GM21737 (cell line): ENCODE results near the gene LAMA5.

Experiments used
- ATAC-seq: cut with Tn5 transposase; IDR thresholded peaks from one replicate; pipeline ENCODE4 v1.9.1; 2021; ENCODE audit warnings: mild to moderate bottlenecking, moderate library complexity; ENCODE audit not compliant: unreplicated experiment

Gene LAMA5

GRCh38 chr20:62305149-62305764 lies 61.9 kb downstream of the LAMA5 start:
- no peak for ATAC-seq

DNA sequence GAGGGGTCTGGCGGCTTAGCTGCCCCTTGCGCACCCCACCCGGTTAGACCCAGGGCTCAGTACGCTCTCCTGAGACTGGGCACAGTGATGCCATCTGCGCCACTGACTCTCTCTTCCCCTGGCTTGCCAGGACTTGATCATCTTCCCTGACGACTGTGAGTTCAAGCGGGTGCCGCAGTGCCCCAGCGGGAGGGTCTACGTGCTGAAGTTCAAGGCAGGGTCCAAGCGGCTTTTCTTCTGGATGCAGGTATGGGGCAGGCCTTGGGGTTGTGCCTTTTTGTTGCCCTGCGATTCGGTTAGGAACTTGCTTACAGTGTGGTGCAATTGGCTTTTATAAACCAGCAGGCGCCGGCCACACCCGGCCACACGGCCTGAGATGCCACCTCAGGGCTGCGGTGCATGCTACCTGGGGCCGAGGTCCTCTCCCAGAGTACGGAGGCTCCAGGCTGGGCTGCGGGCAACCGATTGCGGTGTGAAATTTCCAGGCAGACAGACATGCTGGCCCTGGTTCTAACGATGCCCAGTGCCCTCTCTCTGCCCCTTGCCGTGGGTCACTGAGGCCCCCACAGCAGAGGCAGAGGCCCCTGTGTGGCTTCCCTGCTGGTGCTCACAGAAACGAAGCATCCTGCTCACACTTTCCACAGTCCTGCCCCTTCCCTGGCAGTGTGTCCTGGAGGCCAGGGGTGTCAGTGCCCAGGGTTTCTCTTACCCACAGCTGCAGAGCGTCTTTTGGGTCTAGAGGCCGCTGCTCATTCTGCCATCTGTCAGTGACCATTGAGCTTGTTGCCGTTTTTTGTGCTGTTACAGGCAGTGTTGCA lies 62.6 kb downstream of the LAMA5 start:
- no peak for ATAC-seq

- ATAC-seq, result peak; percentile 3
These were observed 63.5 kb downstream of the LAMA5 start for GRCh38 chr20:62303340-62304226.

- no peak for ATAC-seq
These were observed 64.1 kb downstream of the LAMA5 start for GRCh38 chr20:62303062-62303339.

DNA sequence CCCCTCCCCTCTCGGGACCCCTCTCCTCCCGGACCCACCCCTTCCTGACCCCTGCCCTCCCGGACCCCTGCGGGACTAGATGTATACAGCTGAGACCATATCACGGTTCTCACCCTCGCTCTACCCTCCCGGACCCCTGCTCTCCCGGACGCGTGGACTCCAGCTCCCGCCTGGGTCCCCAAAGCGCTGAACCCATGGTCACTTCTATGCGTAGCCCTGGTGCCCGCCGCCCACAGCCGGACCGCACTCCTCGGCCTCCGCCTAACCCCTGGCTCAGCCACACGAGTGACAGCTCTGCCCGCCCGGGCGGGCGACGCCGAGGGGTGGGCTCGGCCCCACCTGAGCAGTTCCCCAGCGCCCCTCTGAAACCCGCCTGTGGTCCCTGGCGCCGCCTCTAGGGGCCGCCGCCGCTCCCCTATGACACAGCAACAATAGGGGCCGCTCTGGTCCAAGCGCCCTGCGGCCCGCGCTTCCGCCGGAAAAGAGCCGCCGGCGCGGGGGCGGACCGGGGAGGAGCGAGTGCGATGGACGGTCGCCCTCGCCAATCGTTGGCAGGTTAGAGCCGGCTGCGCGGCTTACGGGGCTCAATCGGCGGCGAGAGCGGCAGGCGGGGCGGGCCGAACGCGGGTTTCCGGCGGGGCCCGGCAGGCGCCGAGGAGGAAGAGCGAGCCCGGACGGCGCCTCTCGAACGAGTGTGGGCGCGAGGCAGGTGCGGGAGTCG lies 64.6 kb downstream of the LAMA5 start, which contains the start of gene ADRM1:
Gene ADRM1 (plus strand): TSS at position 657 of the 721 bp plus-strand sequence. CDS start 572 bp downstream, outside the sequence.
- ATAC-seq, result peak; percentile 80

DNA sequence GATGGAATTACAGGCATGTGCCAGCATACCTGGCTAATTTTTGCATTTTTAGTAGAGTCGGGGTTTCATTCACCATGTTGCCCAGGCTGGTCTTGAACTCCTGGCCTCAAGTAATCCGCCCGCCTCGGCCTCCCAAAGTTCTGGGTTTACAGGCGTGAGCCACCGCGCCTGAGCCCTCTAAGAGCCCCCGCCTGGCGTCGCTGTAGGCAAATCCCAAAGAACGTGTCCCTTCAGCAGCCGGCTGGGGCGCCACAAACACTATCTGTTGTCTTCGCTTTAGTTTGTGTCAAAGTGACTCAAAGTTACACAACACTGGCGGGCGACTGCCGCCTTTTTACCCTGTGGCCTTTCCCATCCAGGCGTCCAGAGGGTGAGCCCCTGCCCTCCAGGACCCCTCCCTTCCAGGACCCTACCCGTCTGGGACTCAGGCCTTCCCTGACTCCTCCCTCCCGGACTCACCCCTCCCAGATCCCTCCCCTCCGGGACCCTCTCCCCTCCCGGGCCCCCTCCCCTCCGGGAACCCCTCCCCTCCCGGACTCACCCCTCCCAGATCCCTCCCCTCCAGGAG lies 65.3 kb downstream of the LAMA5 start:
- peak; percentile 34 for ATAC-seq

- no peak for ATAC-seq
These were observed 65.9 kb downstream of the LAMA5 start for GRCh38 chr20:62301111-62301668.

DNA sequence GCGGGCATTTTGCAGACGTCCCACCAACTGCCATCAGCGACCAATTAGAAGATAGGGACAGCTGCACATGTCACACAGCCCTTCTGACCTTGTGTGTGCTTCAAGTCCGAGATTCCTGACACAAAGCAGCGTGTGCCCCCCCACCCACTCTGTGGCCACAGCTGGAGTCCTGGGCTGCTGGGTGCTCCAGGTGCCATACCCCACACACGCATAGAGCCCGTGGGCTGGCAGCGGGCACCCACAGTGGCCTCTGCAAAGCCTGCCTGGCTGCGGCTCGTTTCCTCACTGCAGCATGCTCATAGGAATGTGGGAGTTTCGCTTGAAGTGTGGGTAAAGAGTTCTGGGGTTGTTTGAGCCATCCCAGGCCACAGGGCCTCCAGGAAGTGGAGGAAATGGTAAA lies 66.8 kb downstream of the LAMA5 start:
- no peak for ATAC-seq

- ATAC-seq, result no peak
These were observed 67.4 kb downstream of the LAMA5 start for GRCh38 chr20:62299666-62300236.

DNA sequence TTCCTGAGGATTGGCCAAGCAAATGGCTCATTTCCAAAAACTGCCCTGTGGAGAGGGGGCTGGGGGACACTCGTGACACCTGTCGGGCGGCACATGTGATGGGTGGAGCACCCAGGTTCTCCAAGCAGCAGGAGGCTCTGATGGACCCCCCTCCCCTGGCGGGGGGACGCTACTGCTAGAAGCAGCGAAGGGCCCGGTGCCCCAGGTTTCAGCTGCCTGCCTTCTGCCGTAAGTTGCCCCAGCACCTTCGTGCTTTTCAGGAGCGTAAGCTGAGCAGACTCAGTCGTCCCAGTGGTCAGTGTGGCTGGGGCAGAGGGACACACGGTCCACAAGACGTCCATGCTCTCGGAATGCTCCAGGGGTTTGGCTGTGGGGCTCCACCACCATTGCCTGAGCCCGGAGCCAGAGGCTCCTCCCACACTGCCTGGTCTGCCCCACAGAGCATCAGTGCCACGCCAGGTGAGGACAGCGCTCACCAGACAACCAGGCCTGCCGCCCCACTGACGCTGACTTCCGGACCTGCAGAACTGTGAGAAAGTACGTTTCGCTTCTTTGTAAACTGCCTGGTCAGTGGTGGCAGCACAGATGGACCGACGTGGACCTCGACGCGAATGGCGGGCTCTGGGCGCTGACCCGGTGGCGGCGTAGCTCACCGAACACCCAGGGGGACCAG lies 68.4 kb downstream of the LAMA5 start:
- no peak for ATAC-seq

DNA sequence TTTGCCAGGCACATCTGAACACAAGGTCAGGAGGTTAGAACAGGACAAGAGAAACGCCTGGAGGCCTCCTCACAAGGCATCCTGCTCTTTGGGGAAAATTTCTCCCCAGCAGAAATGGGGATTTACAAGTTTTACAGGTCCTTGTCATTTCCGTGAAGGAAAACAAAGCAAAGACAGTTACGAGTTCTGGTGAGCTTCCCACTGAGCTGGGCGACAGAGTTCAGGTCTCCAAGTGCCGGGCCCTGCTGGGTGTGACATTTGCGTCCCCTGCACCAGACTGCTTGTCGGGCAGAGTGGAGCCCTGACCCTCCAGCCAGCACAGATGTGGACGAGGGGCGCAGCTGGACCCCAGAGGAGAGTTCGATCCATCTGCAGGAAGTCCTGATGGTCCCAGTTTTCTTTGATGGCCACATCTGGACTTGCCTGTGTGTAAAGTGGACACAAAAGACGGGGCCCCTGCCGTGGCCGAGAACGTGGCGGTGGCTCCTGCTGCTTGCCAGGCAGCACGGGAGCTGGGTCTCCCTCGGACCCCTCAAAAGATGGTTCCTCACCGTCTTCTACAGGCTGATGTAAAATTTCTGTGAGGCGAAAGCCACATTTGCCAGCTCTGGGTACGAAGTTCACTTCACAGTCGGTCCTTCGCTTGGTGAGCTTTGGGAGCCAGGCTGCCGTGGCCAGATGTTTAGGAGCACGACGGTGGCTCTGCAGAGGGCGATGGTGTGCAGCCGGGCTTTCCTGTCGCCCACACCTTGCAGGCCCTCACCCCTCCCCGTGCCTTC lies 69.5 kb downstream of the LAMA5 start:
- ATAC-seq, result no peak

- no peak for ATAC-seq
These were observed 70.2 kb downstream of the LAMA5 start for GRCh38 chr20:62296724-62297448.

DNA sequence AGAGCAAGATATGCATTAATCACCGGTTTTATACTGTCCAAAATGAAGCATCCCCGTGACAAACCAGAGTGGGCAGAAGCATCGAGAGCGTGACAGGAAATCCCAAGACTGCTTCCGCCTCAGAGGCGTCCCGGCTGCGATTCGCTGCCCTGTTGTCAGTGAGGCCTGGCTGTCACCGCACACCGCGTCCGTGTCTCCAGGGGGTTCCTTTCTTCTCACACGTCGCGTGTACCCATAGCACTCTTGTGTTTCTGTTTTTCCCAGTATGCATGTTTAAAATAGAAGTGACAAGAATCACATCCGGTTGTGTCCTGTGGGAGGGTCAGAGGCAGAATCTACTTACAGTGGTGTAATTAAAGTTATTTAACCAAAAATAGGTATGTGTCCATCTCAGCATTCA lies 72.6 kb downstream of the LAMA5 start:
- no peak for ATAC-seq

- ATAC-seq, result no peak
These were observed 73.2 kb downstream of the LAMA5 start for GRCh38 chr20:62293946-62294345.

DNA sequence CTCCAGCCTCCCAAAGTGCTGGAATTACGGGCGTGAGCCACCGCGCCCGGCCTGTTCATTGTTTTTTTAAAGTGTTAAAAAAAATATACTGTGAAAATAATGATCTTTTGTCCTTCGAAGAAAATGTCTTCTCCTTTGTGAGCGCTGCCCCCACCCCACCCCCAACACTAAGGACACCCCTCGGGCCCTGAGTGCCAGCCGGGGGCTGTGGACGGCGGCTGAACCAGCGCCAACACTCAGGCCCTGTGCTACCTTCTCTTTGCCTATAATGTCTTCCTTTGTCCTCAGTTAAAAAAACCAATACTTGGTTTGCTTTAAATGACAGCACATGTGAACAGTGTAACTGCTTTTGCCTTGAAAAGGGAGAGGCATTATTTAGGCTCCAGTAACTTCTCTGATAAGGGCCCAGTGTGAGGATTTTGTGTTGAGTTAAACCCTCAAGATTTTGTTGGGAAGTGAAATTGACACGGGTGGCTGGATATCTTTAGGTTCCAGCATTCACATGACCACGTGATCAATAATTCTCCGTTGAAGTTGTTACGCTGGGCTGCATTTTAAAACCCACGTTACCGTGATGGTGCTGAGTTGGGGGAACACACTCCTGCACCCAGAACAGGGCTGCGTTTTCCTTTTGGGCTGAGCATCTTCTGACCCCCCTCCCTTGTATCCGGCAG lies 73.9 kb downstream of the LAMA5 start:
- no peak for ATAC-seq

DNA sequence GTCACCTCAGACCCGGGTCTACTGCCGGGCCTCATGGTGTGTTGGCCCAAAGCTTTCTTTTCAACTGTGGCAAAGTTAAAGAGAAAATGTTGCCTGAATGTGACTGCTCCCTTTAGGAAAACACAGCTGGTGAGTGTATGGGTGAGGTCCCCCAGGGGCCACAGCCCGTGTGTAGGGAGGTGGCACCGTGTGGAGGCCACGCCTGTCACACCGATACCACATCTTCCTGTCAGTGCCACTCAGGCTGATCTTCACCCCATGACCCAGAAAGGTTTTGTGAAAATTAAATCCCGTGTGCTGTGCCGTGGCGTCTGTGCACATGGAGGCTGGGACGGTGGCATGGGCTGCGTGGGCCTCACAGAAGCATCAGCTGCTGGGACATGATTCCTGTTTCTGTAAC lies 75.0 kb downstream of the LAMA5 start:
- no peak for ATAC-seq

GRCh38 chr20:62291251-62292066 lies 75.7 kb downstream of the LAMA5 start:
- ATAC-seq, result no peak
